Hypothalamus (tissue), 51 donors: ENCODE measurements around the gene CKAP2.
"Not testable (repeated sequence)": the region's sequence is repeated elsewhere in the genome, so short reads cannot be mapped to it uniquely, and the experiment has no call there.

Experiments used
- DNase-seq, 51 donors: peaks; one replicate each; lab custom pipeline; 2025; lab: John Stamatoyannopoulos, UW

Gene CKAP2

GRCh38 chr13:52450793-52451116 is 4.5 kb upstream of the CKAP2 start:
- no peak for DNase-seq

DNA sequence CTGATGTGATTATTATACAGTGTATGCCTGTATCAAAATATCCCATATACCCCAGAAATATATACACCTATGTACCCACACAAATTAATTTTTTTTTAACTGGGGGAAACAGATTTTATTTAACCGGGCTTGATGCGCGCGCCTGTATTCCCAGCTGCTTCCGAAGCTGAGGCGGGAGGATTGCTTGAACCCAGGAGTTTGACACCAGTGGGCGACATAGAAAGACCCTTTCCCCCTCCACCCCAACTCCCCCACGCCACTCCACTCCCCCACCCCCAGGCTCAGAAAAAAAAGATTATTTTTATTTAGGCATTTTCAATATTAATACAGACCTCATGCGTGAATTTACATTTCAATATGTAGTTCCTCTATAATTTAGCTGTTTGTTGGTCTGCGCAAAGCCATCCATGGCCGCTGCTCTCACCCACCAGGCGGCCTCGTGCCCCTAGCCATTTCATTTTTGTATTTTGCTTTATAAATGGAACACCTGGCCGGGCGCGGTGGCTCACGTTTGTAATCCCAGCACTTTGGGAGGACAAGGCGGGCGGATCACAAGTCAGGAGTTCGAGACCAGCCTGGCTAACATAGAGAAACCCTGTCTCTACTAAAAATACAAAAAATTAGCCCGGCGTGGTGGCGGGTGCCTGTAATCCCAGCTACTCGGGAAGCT is 4.0 kb upstream of the CKAP2 start:
- DNase-seq: no peak

- no peak for DNase-seq
Observed at GRCh38 chr13:52452470-52452869, 2.8 kb upstream of the CKAP2 start.

GRCh38 chr13:52454459-52454819 is 839 bp upstream of the CKAP2 start:
- peak in 2 of 51 donors; percentile 14 to 44 for DNase-seq

DNA sequence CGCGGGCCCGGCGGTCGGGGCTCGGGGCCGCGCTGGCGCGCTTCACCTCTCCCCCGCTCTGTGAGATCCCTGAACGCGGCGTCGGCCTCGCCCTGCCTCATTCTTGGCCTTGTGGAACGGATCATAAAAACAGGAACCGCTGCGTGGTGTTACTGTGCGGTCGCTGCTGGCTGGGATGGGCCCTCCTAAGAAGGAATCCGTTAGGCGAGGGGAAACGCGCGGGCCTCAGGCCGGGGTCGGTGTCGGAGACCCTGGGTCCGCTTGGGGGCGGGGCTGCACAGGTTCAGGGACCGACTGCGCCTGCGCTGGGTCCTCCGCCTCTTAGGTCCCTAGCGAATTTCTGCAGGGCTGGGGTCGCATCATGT is 381 bp downstream of the CKAP2 start:
- peak in 47 of 51 donors; percentile 15 to 78 (median 52) for DNase-seq

DNA sequence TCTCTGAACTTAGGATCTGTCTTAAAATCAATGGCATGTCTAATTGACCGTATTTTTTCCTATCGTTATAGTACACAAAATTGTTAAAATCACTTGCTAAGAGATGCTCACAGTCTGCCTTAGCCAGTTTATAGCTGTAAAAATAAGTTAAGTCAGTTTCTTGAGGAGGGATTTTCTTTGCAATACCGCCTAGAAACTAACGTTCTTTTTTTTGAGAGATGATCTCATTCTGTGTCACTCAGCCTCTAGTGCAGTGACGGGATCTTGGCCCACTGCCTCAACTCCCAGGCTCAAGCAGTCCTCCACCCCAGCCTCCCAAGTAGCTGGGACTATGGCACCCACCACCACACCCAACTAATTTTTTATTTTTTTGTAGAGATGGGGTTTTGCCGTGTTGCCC is 4.4 kb downstream of the CKAP2 start:
- DNase-seq: no peak

DNA sequence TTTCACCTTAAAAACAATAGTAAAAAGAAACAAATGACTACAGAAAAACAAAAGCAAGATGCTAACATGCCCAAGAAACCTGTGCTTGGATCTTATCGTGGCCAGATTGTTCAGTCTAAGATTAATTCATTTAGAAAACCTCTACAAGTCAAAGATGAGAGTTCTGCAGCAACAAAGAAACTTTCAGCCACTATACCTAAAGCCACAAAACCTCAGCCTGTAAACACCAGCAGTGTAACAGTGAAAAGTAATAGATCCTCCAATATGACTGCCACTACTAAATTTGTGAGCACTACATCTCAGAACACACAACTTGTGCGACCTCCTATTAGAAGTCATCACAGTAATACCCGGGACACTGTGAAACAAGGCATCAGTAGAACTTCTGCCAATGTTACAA is 6.0 kb downstream of the CKAP2 start:
- DNase-seq: no peak

- DNase-seq: no peak
Observed at GRCh38 chr13:52463526-52463925, 8.2 kb downstream of the CKAP2 start.

GRCh38 chr13:52468487-52468886 is 13.2 kb downstream of the CKAP2 start:
- DNase-seq: not testable (repeated sequence)

DNA sequence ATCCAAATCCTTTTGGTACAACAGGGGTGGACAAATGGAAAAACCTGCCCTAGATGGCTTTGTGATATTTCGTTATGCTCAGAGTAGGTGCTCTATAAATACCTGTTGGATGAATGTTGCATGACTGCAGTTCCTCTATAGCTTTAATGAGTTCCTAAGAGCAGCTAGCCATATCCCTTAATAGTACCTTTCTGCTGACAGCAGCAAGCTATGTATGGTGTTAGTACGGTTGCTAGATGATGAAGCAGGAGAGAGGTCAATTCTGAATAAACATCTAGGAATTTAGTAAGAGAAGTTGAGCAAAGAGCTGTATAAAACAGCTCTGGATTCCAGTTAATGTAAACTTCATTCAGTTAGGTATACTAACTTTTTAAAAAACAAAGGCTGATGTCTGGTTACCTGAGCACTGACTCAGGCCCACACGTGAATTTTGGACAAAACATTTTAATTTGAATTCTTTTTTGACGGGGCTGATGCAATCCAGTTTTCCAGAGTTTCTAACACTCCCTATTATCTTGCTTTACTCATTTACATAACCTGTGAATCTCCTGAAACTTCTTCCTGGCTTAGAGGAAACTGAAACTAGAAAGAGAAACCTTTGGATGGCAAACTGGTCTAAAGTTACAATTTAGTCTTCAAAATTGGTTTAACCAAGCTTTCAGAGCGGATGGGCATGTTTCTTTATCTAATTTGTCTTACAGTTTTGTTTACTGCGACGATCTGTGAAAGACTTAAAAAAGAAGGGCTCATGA is 25.6 kb downstream of the CKAP2 start:
- DNase-seq: not testable (repeated sequence)

- not testable (repeated sequence) for DNase-seq
Observed at GRCh38 chr13:52487078-52487477, 31.8 kb downstream of the CKAP2 start.

GRCh38 chr13:52488763-52489162 is 33.5 kb downstream of the CKAP2 start:
- not testable (repeated sequence) for DNase-seq

- DNase-seq: not testable (repeated sequence)
Observed at GRCh38 chr13:52491015-52491414, 35.7 kb downstream of the CKAP2 start.

DNA sequence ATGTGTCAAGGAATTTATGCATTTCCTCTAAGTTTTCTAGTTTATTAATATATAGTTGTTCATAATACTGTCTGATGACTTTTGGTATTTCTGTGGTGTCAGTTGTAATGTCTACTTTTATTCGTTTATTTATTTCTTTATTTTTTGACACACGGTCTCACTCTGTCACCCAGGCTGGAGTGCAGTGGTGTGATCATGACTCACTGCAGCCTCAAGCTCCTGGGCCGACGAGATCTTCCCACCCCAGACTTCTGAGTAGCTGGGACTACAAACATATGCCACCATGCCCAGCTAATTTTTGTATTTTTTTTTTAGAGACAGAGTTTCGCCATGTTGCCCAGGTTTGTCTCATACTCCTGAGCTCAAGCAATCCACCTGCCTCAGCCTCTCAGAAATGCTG is 39.0 kb downstream of the CKAP2 start:
- DNase-seq: not testable (repeated sequence)

- not testable (repeated sequence) for DNase-seq
Observed at GRCh38 chr13:52497979-52498378, 42.7 kb downstream of the CKAP2 start.

DNA sequence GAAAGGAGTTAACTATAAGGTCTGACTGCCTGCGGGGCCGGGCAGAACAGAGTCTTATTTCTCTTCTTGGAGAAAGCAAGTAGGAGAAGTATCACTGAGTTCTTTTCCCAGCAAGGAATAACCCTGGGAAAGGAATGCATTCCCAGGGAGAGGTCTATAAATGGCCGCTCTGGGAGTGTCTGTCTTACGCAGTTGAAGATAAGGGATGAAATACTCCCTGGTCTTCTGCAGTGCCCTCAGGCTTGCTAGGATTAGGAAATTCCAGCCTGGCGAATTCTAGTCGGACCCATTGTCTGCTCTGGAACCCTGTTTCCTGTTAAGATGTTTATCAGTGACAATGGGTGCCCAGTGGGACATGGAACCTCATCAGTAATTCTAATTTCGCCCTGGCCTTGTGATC is 47.0 kb downstream of the CKAP2 start:
- not testable (repeated sequence) for DNase-seq

DNA sequence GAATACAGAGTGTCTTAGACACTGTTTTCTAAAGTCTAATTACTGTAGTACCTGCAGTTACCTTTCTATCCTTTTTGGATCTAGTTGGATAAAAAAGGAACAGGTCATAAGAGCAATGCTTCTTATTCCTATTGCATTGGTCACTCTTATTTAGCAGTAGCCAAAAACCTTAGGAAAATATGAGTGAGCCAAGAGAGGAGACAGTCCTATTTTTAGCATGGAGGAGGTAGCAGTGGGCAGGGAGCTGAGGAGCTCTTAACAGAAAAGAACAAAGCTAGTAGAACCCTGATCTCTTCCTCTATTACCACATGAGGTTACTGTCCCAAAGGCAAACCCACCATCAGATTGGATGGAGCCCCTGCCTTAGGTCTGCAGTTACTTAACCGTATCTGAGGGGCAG is 50.6 kb downstream of the CKAP2 start:
- not testable (repeated sequence) for DNase-seq

DNA sequence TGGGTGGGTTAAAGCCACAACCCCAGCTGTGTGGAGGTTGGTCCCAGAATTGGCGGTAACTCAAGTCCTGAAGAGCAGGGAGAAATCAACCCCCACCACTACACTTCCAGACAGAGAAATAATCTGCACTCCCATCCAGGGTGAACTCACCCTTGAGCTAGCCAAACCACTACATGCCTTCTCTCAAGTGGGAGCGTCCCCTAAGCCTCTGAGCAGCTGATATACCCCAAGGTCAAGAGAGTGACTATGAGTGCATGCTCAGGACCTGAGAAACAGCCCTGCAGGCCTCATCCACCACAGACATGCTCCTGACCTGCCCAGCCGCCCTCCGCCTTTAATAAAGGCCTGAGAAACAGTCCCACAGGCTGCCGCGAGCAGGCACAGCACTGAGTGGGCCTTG is 54.3 kb downstream of the CKAP2 start:
- DNase-seq: not testable (repeated sequence)

DNA sequence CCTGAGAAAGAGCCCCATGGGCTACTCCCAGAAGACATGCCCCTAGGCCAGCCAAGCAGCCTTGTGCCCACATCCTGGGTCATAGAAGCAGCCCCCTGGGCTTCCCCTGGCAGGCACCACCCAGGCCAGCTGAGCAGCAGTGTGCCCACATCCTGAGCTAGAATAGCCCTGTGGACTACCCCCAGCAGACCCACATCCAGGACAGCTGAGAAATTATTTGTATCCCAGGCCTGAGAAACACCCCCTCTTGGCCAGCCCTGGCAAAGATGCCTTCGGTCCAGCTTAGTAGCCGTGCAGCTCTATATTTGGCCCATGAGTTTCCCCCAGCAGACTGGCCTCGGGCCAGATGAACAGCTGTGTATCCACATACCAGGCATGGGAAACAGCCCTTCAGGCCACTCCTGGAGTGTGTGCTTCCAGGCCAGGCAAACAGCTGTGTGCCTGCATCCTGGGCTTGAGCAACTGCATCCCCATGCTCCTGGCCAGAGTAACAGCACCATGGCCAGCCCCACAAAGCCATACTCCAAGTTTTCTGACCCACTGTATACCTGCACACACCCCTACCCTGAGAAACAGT is 55.0 kb downstream of the CKAP2 start:
- not testable (repeated sequence) for DNase-seq

GRCh38 chr13:52511598-52511997 is 56.3 kb downstream of the CKAP2 start:
- not testable (repeated sequence) for DNase-seq

DNA sequence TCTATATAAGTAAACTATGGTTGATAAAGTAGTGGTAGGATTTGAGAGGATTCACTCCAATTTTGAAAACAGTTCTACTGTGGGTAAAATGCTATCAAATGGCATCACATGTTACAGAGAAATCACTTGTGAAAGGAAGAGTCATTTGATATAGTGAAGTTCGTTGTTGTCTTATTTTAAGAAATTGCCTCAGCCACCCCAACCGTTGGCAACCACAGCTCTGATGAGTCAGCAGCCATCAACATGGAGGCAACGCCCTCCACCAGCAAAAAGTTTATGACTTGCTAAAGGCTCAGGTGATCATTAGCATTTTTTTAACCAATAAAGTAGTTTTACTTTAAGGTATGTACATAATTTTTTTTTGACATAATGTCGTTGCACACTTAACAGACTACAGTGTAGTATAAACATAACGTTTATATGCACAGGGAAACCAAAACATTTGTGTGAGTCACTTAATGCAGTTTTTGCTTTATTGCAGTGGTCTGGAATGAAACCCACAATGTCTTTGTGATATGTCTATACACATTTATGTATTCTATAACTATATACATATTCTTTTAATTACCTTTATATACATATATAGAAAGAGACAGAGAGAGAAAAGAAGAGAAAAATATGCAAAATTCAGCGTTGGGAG is 58.8 kb downstream of the CKAP2 start:
- DNase-seq: not testable (repeated sequence)

- DNase-seq: not testable (repeated sequence)
Observed at GRCh38 chr13:52523323-52523722, 68.0 kb downstream of the CKAP2 start.
